ENCODE data around the gene RPN1. TPM values are rescaled to one million over a fixed set of nuclear protein-coding genes. Genes with fewer than 3 reads are reported as not detected.

The RPN1 gene
- total and polyA plus RNA-seq, 2 of the 8 experiments (the other 6 are each of a cell fraction or from before 2014, with no cell fraction given): 165 to 211 TPM

DNA sequence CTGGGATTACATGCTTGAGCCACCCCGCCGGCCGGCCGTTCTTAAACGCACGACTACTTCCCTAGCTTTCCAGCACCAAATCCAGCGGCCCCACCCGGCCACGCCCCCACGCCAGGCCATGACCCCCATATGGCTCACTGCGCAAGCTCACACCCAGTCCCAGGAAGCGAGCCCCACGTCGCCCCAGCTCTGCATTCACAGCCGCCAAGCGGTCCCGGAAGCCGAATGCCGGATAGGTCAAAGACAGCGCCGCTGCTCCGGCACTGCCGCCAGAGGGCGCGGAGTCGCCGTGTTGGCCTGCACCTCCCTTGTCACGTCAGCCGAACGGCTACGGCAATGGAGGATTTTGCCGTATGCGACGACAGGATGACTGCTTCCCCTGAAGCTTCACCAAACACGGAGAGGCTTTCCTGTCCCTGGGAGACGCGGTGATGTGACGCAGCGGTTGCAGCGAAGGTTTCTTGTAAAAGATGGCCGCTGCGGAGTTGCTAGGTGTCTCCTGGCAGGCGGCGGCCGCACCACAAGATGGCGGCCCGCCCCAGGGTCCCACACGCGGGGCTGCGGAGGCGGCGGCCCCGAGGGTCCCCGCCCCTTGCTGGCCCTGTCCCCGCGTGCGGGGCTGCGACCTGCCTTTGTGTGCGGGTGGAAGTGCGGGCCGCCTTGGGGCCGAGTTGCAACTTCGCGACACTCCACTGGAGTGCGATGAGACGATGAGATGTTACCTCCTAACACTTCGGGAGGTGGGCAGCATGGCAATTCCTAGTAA is 30.2 kb upstream of the RPN1 start (continued):
- no peak; the same call in 1 of the 2 replicates for TF ChIP-seq TEAD4 (IDR thresholded peaks at IDR 0.05; ENCODE audit: low read depth, low read length)
- TF ChIP-seq SIRT6 (IDR thresholded peaks at IDR 0.05; ENCODE audit: low read length): no peak
- no peak for TF ChIP-seq SIX5 (IDR thresholded peaks at IDR 0.05; ENCODE audit: low read depth, low read length)
- peak; percentile 99 for TF ChIP-seq YY1 (IDR thresholded peaks at IDR 0.05; ENCODE audit: low read depth, low read length)
- peak; percentile 94 for TF ChIP-seq CREB1 (IDR thresholded peaks at IDR 0.05)
- TF ChIP-seq BCL11A (IDR thresholded peaks at IDR 0.05; ENCODE audit: low read depth in 2 of 2, low read length in 2 of 2): no peak
- TF ChIP-seq POLR2AphosphoS5 (IDR thresholded peaks at IDR 0.05; ENCODE audit: low read depth, low read length): peak; percentile 94
- TF ChIP-seq, protein P1, sequence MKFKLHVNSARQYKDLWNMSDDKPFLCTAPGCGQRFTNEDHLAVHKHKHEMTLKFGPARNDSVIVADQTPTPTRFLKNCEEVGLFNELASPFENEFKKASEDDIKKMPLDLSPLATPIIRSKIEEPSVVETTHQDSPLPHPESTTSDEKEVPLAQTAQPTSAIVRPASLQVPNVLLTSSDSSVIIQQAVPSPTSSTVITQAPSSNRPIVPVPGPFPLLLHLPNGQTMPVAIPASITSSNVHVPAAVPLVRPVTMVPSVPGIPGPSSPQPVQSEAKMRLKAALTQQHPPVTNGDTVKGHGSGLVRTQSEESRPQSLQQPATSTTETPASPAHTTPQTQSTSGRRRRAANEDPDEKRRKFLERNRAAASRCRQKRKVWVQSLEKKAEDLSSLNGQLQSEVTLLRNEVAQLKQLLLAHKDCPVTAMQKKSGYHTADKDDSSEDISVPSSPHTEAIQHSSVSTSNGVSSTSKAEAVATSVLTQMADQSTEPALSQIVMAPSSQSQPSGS (IDR thresholded peaks at IDR 0.05; ENCODE audit: low read length): peak; percentile 47; the same call in 1 of the 2 replicates
- TF ChIP-seq BRCA1 (IDR thresholded peaks at IDR 0.05; ENCODE audit: low read depth, low read length): no peak
- TF ChIP-seq NRF1 (IDR thresholded peaks at IDR 0.05; ENCODE audit: low read depth, low read length): peak; percentile 49; the same call in 1 of the 2 replicates
- no peak for TF ChIP-seq RNF2 (IDR thresholded peaks at IDR 0.05; ENCODE audit: borderline replicate concordance, low read depth, low read length, missing control alignments, poor library complexity, severe bottlenecking)
- TF ChIP-seq KDM5A (IDR thresholded peaks at IDR 0.05; ENCODE audit: low read length): no peak; the same call in 1 of the 2 replicates
- peak; percentile 56; the same call in 1 of the 2 replicates for TF ChIP-seq CHD2 (IDR thresholded peaks at IDR 0.05; ENCODE audit: low read length)
- no peak for TF ChIP-seq SAP30 (IDR thresholded peaks at IDR 0.05; ENCODE audit: insufficient read depth, insufficient replicate concordance, low read length)
- no peak for TF ChIP-seq ZNF274 (IDR thresholded peaks at IDR 0.05; ENCODE audit: borderline replicate concordance, extremely low read depth, low read length)
- no peak for TF ChIP-seq SUZ12 (IDR thresholded peaks at IDR 0.05; ENCODE audit: low read length)
- no peak; the same call in 1 of the 2 replicates for TF ChIP-seq CEBPB (IDR thresholded peaks at IDR 0.05; ENCODE audit: low read depth, low read length)
- peak; percentile 86 for TF ChIP-seq TAF7 (optimal IDR thresholded peaks at IDR 0.05; ENCODE audit: borderline replicate concordance, low read depth, low read length)
- no peak for TF ChIP-seq SP2 (IDR thresholded peaks at IDR 0.05; ENCODE audit: low read length)
- no peak for TF ChIP-seq BACH1 (IDR thresholded peaks at IDR 0.05; ENCODE audit: low read length)
- peak in 1 of 2 experiments; percentile 5; a peak in 2 of 3 replicates for TF ChIP-seq EP300 (IDR thresholded peaks at IDR 0.05; ENCODE audit: borderline replicate concordance in 1 of 2, low read depth in 2 of 2, low read length in 2 of 2)
- peak; percentile 90 for TF ChIP-seq TAF1 (IDR thresholded peaks at IDR 0.05; ENCODE audit: low read depth, low read length)
- TF ChIP-seq SIN3A (conservative IDR thresholded peaks at IDR 0.05 in 1 of 2, IDR thresholded peaks at IDR 0.05 in 1 of 2; ENCODE audit: low read depth in 1 of 2, low read length in 2 of 2): peak; percentile 57 to 76; a peak in 3 of 4 replicates
